ENCODE measurements around the gene HNF1B. TPM values are rescaled to one million over a fixed set of nuclear protein-coding genes. Genes with fewer than 3 reads are reported as not detected.

Gene HNF1B
- total and polyA plus RNA-seq, 4 donors: 4.1 to 18.9 (median 12.4) TPM

DNA sequence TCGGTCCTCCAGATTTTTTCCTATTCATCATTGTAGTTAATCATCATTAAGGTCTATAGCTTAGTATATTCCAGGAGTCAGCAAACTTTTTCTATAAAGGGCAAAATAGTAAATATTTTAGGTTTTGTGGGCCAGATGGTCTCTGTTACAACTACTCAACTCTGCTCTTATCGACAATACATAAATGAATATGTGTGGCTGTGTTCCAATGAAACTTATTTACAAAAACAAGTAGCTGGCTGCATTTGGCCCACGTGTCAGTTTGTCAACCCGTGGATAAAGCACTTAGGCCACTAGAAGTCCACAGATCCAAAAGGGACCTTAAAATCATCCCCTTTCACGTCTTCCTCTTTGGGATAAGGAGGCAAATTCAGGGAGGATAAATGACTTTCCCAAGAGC is 5.4 kb upstream of the HNF1B start:
- 78 to 83% methylated on average over 5 of the region's 5 CpGs for WGBS, 2 donors
- no peak overlapping the region for H3K9ac ChIP-seq (ENCODE audit: insufficient read depth in 1 of 2, low read length in 2 of 2)
- H3K27ac ChIP-seq (ENCODE audit: low read depth in 1 of 2, low read length in 1 of 2): no peak overlapping the region
- H3K4me3 ChIP-seq: no peak overlapping the region
- H3K27me3 ChIP-seq (ENCODE audit: control insufficient read depth in 3 of 3, insufficient read depth in 3 of 3, low read length in 2 of 3): peaks cover 0 to 32% (median 29%) of the 10 kb centered on the region in 3 donors
- H3K36me3 ChIP-seq (ENCODE audit: control insufficient read depth in 4 of 4, insufficient read depth in 4 of 4, low read length in 4 of 4): no peaks in the 10 kb centered on the region
- no peaks in the 10 kb centered on the region for H3K9me3 ChIP-seq (ENCODE audit: control insufficient read depth in 4 of 4, insufficient read depth in 3 of 4, low read length in 3 of 4)
- no peak for ATAC-seq (ENCODE audit: insufficient read depth, low FRiP score)
- peaks cover 0 to 2% (median 0%) of the 10 kb centered on the region in 5 donors for H3K4me1 ChIP-seq (ENCODE audit: control insufficient read depth in 5 of 5, insufficient read depth in 5 of 5, low read length in 5 of 5)
- TF ChIP-seq, protein P1, sequence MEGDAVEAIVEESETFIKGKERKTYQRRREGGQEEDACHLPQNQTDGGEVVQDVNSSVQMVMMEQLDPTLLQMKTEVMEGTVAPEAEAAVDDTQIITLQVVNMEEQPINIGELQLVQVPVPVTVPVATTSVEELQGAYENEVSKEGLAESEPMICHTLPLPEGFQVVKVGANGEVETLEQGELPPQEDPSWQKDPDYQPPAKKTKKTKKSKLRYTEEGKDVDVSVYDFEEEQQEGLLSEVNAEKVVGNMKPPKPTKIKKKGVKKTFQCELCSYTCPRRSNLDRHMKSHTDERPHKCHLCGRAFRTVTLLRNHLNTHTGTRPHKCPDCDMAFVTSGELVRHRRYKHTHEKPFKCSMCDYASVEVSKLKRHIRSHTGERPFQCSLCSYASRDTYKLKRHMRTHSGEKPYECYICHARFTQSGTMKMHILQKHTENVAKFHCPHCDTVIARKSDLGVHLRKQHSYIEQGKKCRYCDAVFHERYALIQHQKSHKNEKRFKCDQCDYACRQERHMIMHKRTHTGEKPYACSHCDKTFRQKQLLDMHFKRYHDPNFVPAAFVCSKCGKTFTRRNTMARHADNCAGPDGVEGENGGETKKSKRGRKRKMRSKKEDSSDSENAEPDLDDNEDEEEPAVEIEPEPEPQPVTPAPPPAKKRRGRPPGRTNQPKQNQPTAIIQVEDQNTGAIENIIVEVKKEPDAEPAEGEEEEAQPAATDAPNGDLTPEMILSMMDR (IDR thresholded peaks at IDR 0.05; ENCODE audit: control extremely low read depth, extremely low read depth): no peak
- peak in 2 of 3 donors; percentile 44 to 65 for DNase-seq

DNA sequence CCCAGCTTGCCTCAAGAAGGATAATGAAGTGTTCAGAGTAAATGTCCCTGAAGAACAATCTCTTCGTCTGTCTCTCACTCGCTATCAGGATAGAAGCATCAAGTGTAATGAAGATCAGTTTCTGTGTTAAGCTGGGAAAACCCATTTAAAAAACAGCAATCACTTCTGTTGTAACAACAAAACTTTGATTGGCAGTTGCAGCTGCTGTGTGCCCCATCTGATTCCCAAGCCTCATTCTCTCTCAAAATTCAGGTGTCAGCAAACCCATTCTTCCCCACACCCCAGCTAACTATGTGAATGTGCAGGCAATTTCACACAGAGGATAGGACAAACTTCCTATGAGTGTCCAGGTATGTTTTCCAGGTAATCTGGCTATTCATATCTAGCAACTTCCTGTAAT is 2.4 kb upstream of the HNF1B start:
- H3K36me3 ChIP-seq (ENCODE audit: control insufficient read depth in 4 of 4, insufficient read depth in 4 of 4, low read length in 4 of 4): no peaks in the 10 kb centered on the region
- H3K27ac ChIP-seq (ENCODE audit: low read depth in 1 of 2, low read length in 1 of 2): no peak overlapping the region
- peaks cover 0 to 53% (median 33%) of the 10 kb centered on the region in 3 donors for H3K27me3 ChIP-seq (ENCODE audit: control insufficient read depth in 3 of 3, insufficient read depth in 3 of 3, low read length in 2 of 3)
- WGBS, 2 donors: 75 to 86% methylated on average over 2 of the region's 2 CpGs
- TF ChIP-seq, protein P1 (IDR thresholded peaks at IDR 0.05; ENCODE audit: control extremely low read depth, extremely low read depth): no peak
- H3K4me3 ChIP-seq: no peak overlapping the region
- peaks cover 0 to 13% (median 3%) of the 10 kb centered on the region in 5 donors for H3K4me1 ChIP-seq (ENCODE audit: control insufficient read depth in 5 of 5, insufficient read depth in 5 of 5, low read length in 5 of 5)
- ATAC-seq (ENCODE audit: insufficient read depth, low FRiP score) (no peak), DNase-seq (no peak)
- H3K9ac ChIP-seq (ENCODE audit: insufficient read depth in 1 of 2, low read length in 2 of 2): no peak overlapping the region
- no peaks in the 10 kb centered on the region for H3K9me3 ChIP-seq (ENCODE audit: control insufficient read depth in 4 of 4, insufficient read depth in 3 of 4, low read length in 3 of 4)

DNA sequence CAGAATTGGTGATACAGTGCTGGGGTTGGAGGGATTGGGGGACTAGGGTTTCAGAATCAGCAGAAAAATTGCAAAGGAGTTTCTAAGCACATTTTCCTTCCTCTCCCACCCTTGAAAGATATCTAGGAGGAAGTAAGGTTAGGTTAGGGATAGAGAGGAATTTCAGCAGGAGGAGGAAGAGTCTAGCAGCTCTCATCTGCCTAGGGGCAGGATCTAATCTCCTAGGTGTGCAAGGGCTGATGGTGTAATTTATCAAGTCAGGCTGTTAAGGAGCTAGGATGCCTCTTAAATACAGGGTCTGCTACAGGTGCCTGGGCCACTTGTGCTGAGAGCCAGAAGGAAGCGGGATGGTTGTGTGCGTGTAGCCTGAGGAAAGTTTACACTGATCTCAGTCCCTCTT is 1.8 kb upstream of the HNF1B start:
- peaks cover 0 to 17% (median 6%) of the 10 kb centered on the region in 5 donors for H3K4me1 ChIP-seq (ENCODE audit: control insufficient read depth in 5 of 5, insufficient read depth in 5 of 5, low read length in 5 of 5)
- ATAC-seq (ENCODE audit: insufficient read depth, low FRiP score): no peak
- H3K4me3 ChIP-seq: no peak overlapping the region
- TF ChIP-seq, protein P1 (IDR thresholded peaks at IDR 0.05; ENCODE audit: control extremely low read depth, extremely low read depth): no peak
- H3K27ac ChIP-seq (ENCODE audit: low read depth in 1 of 2, low read length in 1 of 2): no peak overlapping the region
- 51 to 65% methylated on average over 2 of the region's 2 CpGs for WGBS, 2 donors
- H3K36me3 ChIP-seq (ENCODE audit: control insufficient read depth in 4 of 4, insufficient read depth in 4 of 4, low read length in 4 of 4): no peaks in the 10 kb centered on the region
- no peak overlapping the region for H3K9ac ChIP-seq (ENCODE audit: insufficient read depth in 1 of 2, low read length in 2 of 2)
- H3K9me3 ChIP-seq (ENCODE audit: control insufficient read depth in 4 of 4, insufficient read depth in 3 of 4, low read length in 3 of 4): no peaks in the 10 kb centered on the region
- no peak for DNase-seq
- peaks cover 0 to 57% (median 38%) of the 10 kb centered on the region in 3 donors for H3K27me3 ChIP-seq (ENCODE audit: control insufficient read depth in 3 of 3, insufficient read depth in 3 of 3, low read length in 2 of 3)

All from lung (tissue), 12 donors.